Measurements from ENCODE around the gene ATL3.
"Not testable (repeated sequence)": the region's sequence is repeated elsewhere in the genome, so short reads cannot be mapped to it uniquely, and the experiment has no call there.

Gene ATL3, protein sequence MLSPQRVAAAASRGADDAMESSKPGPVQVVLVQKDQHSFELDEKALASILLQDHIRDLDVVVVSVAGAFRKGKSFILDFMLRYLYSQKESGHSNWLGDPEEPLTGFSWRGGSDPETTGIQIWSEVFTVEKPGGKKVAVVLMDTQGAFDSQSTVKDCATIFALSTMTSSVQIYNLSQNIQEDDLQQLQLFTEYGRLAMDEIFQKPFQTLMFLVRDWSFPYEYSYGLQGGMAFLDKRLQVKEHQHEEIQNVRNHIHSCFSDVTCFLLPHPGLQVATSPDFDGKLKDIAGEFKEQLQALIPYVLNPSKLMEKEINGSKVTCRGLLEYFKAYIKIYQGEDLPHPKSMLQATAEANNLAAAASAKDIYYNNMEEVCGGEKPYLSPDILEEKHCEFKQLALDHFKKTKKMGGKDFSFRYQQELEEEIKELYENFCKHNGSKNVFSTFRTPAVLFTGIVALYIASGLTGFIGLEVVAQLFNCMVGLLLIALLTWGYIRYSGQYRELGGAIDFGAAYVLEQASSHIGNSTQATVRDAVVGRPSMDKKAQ

DNA sequence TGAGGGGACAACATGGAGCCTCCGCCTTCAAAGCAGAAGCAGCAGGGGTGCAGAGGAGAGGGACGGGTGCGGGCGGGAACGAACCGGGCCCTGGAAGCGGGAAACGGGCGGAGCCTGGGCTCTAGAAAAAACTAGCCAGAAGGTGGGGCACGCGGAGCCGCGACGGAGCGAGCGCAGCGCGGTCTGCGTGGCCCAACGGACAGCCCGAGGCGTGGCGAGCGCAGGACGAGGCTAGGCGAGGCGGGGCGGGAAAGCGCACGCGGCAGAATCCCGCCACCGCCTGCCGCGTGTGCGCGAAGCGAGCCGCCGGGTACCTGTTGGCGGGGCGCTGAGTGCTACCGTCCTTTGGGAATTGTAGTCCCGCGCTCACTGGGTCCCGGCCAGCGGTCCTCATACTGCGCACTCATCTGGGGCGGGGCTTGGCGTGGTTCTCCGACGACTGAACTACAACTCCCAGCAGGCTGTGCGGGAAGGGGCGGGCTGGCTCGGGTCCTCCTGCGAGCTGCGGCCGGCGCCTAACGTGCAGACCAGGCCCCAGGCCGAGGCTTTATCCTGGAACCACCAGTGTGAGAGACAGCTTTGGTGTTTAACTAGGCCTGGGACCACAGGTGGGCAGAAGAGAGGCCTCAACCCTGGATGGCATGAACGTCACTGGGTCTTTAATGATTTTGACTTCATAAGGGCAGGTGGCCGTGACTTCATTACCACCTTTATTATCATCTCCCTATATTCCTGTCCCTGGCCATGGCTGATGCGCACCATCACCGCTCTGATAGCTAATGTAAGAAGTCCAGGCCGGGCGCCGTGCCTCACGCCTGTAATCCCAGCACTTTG lies at the start of gene ATL3:
ATL3 (minus strand) TSS at position 55 of the 834 bp plus-strand sequence; CDS start at position 14, 41 bp downstream.
- peak; percentile 72 to 86 (median 74) for DNase-seq (ENCODE audit: low read depth in 2 of 3, low spot score in 2 of 3)

- DNase-seq (ENCODE audit: low read depth in 2 of 3, low spot score in 2 of 3), result no peak
Observed at GRCh38 chr11:63720611-63721010, 49.4 kb upstream of the ATL3 start.

- no peak for DNase-seq (ENCODE audit: low read depth in 2 of 3, low spot score in 2 of 3)
Observed at GRCh38 chr11:63719987-63720386, 48.8 kb upstream of the ATL3 start.

GRCh38 chr11:63719001-63719400 lies 47.8 kb upstream of the ATL3 start:
- no peak for DNase-seq (ENCODE audit: low read depth in 2 of 3, low spot score in 2 of 3)

DNA sequence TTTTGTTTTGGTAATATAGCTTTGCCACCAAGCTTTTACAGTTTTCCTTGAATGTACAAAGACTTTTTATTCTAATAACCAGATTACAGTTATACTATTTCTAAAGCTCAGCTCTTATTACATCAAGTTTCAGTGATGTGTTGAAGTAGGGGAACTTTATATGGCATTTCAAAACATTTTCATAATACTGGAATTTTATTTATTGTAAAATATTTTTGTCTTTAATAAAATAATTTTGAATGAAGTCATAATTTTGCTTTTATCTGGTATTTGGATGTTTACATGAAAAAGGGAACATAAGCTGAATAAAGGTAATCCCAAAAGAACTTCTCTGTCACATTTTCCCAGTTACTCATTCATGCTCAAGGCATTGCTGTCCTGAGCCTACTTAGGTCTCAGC lies 44.9 kb upstream of the ATL3 start:
- DNase-seq (ENCODE audit: low read depth in 2 of 3, low spot score in 2 of 3), result no peak

DNA sequence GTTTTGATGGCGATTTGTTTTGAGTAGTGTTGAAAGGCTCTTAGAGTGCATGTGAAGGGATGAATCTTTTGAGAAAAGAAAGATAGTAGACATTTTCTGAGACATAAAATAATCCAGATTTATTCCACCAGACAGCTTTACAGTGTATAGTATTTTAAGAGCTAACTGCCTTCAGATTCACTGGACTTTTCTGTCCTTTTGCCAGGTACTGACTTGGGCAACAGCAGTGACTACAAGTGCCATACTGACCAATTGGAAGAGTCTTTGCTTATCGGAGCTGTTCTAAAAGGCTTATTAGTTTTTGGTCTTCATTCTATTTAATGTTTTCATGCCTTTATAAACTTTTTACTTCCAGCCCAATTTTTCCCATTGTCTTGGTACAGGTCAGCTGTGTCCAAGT lies 42.6 kb upstream of the ATL3 start:
- DNase-seq (ENCODE audit: low read depth in 2 of 3, low spot score in 2 of 3), result no peak

- no peak for DNase-seq (ENCODE audit: low read depth in 2 of 3, low spot score in 2 of 3)
Observed at GRCh38 chr11:63711838-63712237, 40.7 kb upstream of the ATL3 start.

GRCh38 chr11:63710476-63711217 lies 39.5 kb upstream of the ATL3 start:
- DNase-seq (ENCODE audit: low read depth in 2 of 3, low spot score in 2 of 3), result no peak

DNA sequence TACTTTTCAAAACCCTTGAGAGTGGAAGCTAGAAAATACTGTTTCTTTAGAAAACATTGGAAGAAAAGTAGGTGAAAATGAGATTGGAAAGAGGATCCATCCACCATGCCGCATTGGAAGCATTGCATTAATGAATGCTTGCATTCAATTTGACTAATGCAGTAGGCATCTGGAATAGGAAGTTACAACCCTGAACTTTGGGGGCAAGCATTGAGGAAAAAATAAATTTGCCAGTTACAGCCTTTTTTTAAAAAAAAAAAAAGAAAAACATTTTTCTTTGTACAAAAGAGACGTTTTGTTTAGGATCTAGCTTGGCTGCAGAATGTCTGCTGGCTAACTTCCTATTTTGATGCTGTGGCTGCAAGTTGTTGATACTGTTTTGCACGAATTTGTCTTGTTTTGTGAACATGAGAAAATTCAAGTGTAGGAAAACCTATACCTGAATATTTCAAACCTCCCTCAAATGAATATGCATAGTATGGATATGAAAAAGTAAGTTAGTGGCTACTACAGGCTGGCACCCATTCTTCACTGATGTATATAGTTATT lies 38.2 kb upstream of the ATL3 start:
- no peak for DNase-seq (ENCODE audit: low read depth in 2 of 3, low spot score in 2 of 3)

DNA sequence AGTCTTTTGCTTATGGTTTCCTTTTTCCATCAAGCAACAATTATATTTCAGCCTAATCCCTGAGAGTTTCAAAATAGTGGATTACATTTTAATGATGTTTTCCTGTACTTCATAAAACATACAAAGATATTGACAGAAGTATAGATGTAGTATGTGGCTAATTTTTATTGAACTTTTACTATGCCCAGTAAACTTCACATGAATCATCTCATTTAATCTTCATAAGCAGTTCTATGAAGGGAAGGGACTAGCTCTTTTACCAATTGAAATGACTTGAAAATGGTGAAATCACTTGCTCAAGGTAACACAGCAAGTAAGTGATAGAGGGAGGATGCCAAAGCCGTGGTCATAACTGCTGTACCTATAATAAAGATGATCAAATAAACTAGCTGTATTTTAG lies 37.6 kb upstream of the ATL3 start:
- DNase-seq (ENCODE audit: low read depth in 2 of 3, low spot score in 2 of 3), result no peak

DNA sequence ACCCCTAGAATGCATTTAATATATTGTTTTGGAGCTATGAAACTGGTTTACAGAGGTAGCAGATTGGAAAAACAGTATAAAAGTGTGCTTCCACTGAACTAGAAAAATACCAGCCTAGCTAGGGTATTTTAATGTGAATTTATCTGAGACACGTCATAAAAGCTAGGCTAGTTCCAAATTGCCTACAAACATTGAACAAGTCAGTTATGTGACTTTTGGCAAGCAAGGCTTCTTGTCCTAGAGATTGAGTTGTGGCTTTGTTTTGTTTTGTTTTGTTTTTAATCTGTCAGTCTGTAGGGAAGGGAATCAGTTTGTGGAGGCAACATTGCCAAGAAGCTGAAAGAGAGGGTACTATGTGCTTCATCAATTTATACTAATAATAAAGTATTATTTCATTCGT lies 34.4 kb upstream of the ATL3 start:
- no peak for DNase-seq (ENCODE audit: low read depth in 2 of 3, low spot score in 2 of 3)

- no peak for DNase-seq (ENCODE audit: low read depth in 2 of 3, low spot score in 2 of 3)
Observed at GRCh38 chr11:63699896-63700295, 28.7 kb upstream of the ATL3 start.

DNA sequence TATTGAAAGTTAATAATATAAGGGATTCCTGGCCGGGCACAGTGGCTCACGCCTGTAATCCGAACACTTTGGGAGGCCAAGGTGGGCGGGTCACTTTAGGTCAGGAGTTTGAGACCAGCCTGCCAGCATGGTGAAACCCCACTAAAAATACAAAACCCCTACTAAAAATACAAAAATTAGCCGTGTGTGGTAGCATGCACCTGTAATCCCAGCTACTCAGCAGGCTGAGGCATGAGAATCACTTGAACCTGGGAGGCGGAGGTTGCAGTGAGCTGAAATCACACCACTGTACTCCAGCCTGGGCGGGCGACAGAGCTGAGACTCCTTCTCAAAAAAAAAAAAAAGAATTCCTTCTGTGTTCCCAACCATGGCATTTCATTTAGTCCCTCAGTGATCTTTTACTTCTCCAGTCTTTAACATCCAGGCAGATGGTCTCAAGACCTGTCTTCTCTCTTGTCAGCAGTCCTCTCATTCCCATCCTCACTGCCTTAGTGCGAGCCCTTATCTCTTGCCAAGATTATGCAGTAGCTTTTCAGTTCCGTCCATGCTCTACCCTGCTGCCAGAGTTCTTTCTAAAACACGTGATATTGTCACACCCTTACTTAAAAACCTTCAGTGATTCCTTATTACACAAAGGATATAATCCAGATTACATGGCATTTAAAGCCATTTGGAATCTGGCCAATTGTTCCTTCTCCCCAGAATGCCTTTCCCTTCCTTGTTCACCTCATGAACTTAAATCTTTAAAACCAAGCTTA lies 28.0 kb upstream of the ATL3 start:
- no peak for DNase-seq (ENCODE audit: low read depth in 2 of 3, low spot score in 2 of 3)

DNA sequence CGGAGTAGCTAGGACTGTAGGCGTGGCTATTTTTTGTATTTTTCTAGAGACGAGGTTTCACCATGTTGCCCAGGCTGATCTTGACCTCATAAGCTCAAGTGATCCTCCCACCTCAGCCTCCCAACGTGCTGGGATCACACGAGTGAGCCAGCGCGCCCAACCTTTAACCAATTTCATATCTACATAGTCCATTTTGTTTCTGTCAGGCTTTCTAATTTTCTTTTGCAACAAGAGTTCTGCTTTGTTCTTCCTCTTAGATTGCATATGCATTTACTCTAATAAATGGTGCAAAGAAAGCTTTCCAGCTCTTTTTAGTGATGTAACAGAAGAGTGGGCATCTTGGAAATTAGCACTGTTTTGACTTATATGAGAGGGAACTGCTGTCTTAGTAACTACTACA lies 23.4 kb upstream of the ATL3 start:
- DNase-seq (ENCODE audit: low read depth in 2 of 3, low spot score in 2 of 3), result no peak

- DNase-seq (ENCODE audit: low read depth in 2 of 3, low spot score in 2 of 3), result no peak
Observed at GRCh38 chr11:63687845-63688244, 16.7 kb upstream of the ATL3 start.

- no peak for DNase-seq (ENCODE audit: low read depth in 2 of 3, low spot score in 2 of 3)
Observed at GRCh38 chr11:63686926-63687325, 15.8 kb upstream of the ATL3 start.

- DNase-seq (ENCODE audit: low read depth in 2 of 3, low spot score in 2 of 3), result not testable (repeated sequence)
Observed at GRCh38 chr11:63685158-63685721, 14.1 kb upstream of the ATL3 start.

DNA sequence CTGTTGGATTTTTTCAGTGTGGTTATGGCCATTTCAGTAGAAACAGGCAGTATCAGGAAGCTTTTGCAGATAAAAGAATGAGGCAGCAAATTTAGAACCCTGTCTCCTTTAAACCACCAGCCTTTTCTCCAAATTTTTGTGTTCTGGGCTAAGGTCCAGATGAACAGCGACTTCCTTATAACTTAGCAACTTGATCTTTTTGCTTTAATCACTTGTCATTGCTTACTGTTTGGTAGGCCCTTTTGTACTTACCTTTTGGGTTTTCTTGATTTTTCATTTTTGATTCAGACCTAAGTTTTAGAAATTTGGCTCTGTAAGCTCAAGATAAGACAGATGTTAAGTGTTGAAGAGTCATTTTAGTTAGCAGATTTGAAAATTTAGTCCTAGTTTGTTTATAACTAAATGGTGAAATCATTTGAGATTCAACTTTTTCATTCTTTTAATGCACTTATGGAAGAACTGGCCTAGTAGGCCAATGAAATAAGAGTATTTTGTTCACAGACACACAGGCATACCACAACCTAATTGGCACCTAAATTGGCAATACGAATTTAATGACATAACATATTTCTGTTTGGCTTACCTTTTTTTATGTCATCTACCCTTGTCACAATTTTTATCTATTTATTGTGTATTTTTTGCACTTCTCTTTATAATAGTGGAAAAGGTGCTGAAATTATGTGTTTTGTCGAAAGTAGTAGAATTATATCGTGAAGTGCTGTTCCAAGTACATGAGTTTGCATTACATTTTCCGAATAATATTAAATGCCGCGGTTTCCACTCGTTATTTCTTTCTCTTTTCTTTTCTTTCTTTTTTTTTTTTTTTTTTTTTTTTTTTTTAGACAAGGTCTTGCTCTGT lies 12.2 kb upstream of the ATL3 start:
- no peak for DNase-seq (ENCODE audit: low read depth in 2 of 3, low spot score in 2 of 3)

All from activated CD8-positive, alpha-beta memory T cell treated with anti-CD3 and anti-CD28 coated beads for 48 hours (primary cell).